ENCODE results near the gene NOP53. TPM values are rescaled to one million over a fixed set of nuclear protein-coding genes. Genes with fewer than 3 reads are reported as not detected.

Gene NOP53
- total and polyA plus RNA-seq, 4 donors, result 25.8 to 85.5 (median 38.6) TPM

DNA sequence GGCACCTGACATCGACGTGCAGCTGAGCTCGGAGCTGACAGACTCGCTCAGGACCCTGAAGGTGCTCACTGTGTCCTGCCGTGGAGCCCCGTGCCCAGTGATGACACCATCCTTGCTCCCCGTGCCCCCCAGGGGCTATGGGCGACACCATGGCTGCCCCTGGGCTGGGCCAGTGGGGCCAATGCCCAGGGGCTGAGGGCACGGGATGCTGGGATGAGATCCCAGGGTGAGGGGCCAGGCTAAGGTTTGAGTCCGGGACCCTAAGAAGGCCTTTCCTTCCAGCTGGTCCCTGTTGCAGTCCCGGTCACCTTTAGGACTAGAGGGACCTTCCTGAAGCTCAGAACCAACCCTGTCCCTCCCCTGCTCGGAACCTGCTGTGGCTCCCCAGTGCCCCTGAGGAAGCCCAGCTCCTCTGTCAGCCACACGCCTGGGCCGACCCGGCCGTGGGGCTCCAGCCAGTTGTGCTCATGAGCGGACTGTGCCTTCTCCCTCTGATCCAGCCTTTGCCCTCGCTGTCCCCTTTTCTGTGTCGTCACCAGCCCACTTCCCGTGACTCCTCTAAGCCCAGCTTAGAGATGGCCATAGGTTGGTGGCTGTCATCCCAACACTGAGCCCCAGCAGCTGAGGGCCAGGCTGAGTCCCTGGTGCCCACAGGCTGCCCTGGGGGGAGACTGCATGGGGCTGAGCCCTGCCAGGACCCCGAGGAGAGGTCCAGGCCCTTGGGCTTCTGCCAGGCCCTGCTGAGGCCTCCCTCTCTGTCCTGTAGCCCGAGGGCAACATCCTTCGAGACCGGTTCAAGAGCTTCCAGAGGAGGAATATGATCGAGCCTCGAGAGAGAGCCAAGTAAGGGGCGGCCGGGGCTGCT, 10.6 kb downstream of the NOP53 start:
- DNase-seq (ENCODE audit: low spot score), result no peak
- Histone ChIP-seq H3K27me3 (ENCODE audit: control insufficient read depth in 4 of 4, insufficient read depth in 4 of 4, low read length in 3 of 4) (no peaks in the 10 kb centered on the region), H3K4me3 (ENCODE audit: low read depth in 1 of 3, low read length in 3 of 3) (no peak overlapping the region), H3K9ac (ENCODE audit: low read depth in 1 of 2, low read length in 2 of 2) (no peak overlapping the region), H3K4me1 (ENCODE audit: control insufficient read depth in 4 of 4, insufficient read depth in 4 of 4, low read length in 3 of 4) (peaks cover 0 to 28% (median 22%) of the 10 kb centered on the region in 4 donors), H3K36me3 (ENCODE audit: control insufficient read depth in 4 of 4, insufficient read depth in 3 of 4, low read depth in 1 of 4, low read length in 3 of 4) (peaks cover 24 to 55% (median 30%) of the 10 kb centered on the region in 4 donors), H3K9me3 (ENCODE audit: control insufficient read depth in 4 of 4, low read length in 3 of 4) (no peaks in the 10 kb centered on the region), H3K27ac (ENCODE audit: low read depth in 1 of 2, low read length in 2 of 2) (peak overlapping the region; percentile 47 to 96)
- TF ChIP-seq HNF4G (IDR thresholded peaks at IDR 0.05), result no peak
- no peak for TF ChIP-seq RAD21 (IDR thresholded peaks at IDR 0.05)
- no peak for TF ChIP-seq SP1 (IDR thresholded peaks at IDR 0.05)
- TF ChIP-seq FOXA1 (IDR thresholded peaks at IDR 0.05), result no peak
- no peak for TF ChIP-seq NR2F2 (IDR thresholded peaks at IDR 0.05)
- TF ChIP-seq YY1 (IDR thresholded peaks at IDR 0.05), result no peak
- 83% methylated on average over 28 of the region's 28 CpGs for WGBS

GRCh38 chr19:47756627-47756929, 11.2 kb downstream of the NOP53 start:
- TF ChIP-seq HNF4G (IDR thresholded peaks at IDR 0.05), result no peak
- TF ChIP-seq SP1 (IDR thresholded peaks at IDR 0.05), result no peak
- TF ChIP-seq RXRA (IDR thresholded peaks at IDR 0.05), result no peak
- TF ChIP-seq, protein P1, sequence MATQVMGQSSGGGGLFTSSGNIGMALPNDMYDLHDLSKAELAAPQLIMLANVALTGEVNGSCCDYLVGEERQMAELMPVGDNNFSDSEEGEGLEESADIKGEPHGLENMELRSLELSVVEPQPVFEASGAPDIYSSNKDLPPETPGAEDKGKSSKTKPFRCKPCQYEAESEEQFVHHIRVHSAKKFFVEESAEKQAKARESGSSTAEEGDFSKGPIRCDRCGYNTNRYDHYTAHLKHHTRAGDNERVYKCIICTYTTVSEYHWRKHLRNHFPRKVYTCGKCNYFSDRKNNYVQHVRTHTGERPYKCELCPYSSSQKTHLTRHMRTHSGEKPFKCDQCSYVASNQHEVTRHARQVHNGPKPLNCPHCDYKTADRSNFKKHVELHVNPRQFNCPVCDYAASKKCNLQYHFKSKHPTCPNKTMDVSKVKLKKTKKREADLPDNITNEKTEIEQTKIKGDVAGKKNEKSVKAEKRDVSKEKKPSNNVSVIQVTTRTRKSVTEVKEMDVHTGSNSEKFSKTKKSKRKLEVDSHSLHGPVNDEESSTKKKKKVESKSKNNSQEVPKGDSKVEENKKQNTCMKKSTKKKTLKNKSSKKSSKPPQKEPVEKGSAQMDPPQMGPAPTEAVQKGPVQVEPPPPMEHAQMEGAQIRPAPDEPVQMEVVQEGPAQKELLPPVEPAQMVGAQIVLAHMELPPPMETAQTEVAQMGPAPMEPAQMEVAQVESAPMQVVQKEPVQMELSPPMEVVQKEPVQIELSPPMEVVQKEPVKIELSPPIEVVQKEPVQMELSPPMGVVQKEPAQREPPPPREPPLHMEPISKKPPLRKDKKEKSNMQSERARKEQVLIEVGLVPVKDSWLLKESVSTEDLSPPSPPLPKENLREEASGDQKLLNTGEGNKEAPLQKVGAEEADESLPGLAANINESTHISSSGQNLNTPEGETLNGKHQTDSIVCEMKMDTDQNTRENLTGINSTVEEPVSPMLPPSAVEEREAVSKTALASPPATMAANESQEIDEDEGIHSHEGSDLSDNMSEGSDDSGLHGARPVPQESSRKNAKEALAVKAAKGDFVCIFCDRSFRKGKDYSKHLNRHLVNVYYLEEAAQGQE (IDR thresholded peaks at IDR 0.05), result no peak
- TF ChIP-seq, protein P2, sequence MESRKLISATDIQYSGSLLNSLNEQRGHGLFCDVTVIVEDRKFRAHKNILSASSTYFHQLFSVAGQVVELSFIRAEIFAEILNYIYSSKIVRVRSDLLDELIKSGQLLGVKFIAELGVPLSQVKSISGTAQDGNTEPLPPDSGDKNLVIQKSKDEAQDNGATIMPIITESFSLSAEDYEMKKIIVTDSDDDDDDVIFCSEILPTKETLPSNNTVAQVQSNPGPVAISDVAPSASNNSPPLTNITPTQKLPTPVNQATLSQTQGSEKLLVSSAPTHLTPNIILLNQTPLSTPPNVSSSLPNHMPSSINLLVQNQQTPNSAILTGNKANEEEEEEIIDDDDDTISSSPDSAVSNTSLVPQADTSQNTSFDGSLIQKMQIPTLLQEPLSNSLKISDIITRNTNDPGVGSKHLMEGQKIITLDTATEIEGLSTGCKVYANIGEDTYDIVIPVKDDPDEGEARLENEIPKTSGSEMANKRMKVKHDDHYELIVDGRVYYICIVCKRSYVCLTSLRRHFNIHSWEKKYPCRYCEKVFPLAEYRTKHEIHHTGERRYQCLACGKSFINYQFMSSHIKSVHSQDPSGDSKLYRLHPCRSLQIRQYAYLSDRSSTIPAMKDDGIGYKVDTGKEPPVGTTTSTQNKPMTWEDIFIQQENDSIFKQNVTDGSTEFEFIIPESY (IDR thresholded peaks at IDR 0.05), result no peak
- TF ChIP-seq HNF4A (conservative IDR thresholded peaks at IDR 0.05), result no peak
- no peak for TF ChIP-seq GABPA (IDR thresholded peaks at IDR 0.05 in 1 of 2, conservative IDR thresholded peaks at IDR 0.05 in 1 of 2)
- TF ChIP-seq NR2F2 (IDR thresholded peaks at IDR 0.05), result no peak
- TF ChIP-seq FOXA2 (IDR thresholded peaks at IDR 0.05), result no peak
- DNase-seq (ENCODE audit: low spot score), result no peak
- no peak overlapping the region for H3K9ac ChIP-seq (ENCODE audit: low read depth in 1 of 2, low read length in 2 of 2)
- H3K9me3 ChIP-seq (ENCODE audit: control insufficient read depth in 4 of 4, low read length in 3 of 4), result no peaks in the 10 kb centered on the region
- peaks cover 0 to 28% (median 22%) of the 10 kb centered on the region in 4 donors for H3K4me1 ChIP-seq (ENCODE audit: control insufficient read depth in 4 of 4, insufficient read depth in 4 of 4, low read length in 3 of 4)
- H3K27me3 ChIP-seq (ENCODE audit: control insufficient read depth in 4 of 4, insufficient read depth in 4 of 4, low read length in 3 of 4), result no peaks in the 10 kb centered on the region
- WGBS, result 84% methylated on average over 12 of the region's 12 CpGs
- H3K36me3 ChIP-seq (ENCODE audit: control insufficient read depth in 4 of 4, insufficient read depth in 3 of 4, low read depth in 1 of 4, low read length in 3 of 4), result peaks cover 18 to 49% (median 26%) of the 10 kb centered on the region in 4 donors
- H3K27ac ChIP-seq (ENCODE audit: low read depth in 1 of 2, low read length in 2 of 2), result peak overlapping the region; percentile 67 to 96
- H3K4me3 ChIP-seq (ENCODE audit: low read depth in 1 of 3, low read length in 3 of 3), result no peak overlapping the region
